HEK293 (cell line): ENCODE measurements around the gene QARS1.

Experiments used
- ATF2 ChIP-seq: fragments of 450-650 bp; formaldehyde crosslinking; IDR thresholded peaks from 2 replicates; pipeline ENCODE4 v1.5.1; 2016; ENCODE audit warnings: missing biosample characterization, missing genetic modification characterization, low read depth
- HIC1 ChIP-seq: fragments of 450-650 bp; formaldehyde crosslinking; IDR thresholded peaks from 2 replicates; pipeline ENCODE4 v1.5.1; 2016; ENCODE audit warnings: missing biosample characterization, missing genetic modification characterization
- KLF9 ChIP-seq: fragments of 450-650 bp; formaldehyde crosslinking; IDR thresholded peaks from 2 replicates; pipeline ENCODE4 v1.5.1; 2016; ENCODE audit warnings: missing biosample characterization, missing genetic modification characterization, low read depth
- OSR2 ChIP-seq: fragments of 450-650 bp; formaldehyde crosslinking; IDR thresholded peaks from 2 replicates; pipeline ENCODE4 v1.5.1; 2016; ENCODE audit warnings: missing biosample characterization, missing genetic modification characterization
- OVOL3 ChIP-seq: fragments of 450-650 bp; formaldehyde crosslinking; IDR thresholded peaks from 2 replicates; pipeline ENCODE4 v1.5.1; 2016; ENCODE audit warnings: missing biosample characterization, missing genetic modification characterization
- REPIN1 ChIP-seq: fragments of 450-650 bp; formaldehyde crosslinking; IDR thresholded peaks from 2 replicates; pipeline ENCODE4 v1.5.1; 2017; ENCODE audit warnings: missing biosample characterization, missing genetic modification characterization, low read depth
- SETDB1 ChIP-seq: IDR thresholded peaks from one replicate; pipeline ENCODE4 v1.6.1; 2017; ENCODE audit warnings: mild to moderate bottlenecking, low read length, moderate library complexity, mixed read lengths; ENCODE audit not compliant: insufficient read length
- ZBTB10 ChIP-seq: fragments of 450-650 bp; formaldehyde crosslinking; IDR thresholded peaks from 2 replicates; pipeline ENCODE4 v1.5.1; 2016; ENCODE audit warnings: missing biosample characterization, missing genetic modification characterization
- ZBTB11 ChIP-seq: fragments of 450-650 bp; formaldehyde crosslinking; conservative IDR thresholded peaks from 2 replicates; pipeline ENCODE4 v1.5.1; 2016; ENCODE audit warnings: low read depth, missing biosample characterization, missing genetic modification characterization
- ZBTB8A ChIP-seq: fragments of 450-650 bp; formaldehyde crosslinking; IDR thresholded peaks from 2 replicates; pipeline ENCODE4 v1.5.1; 2016; ENCODE audit warnings: missing biosample characterization, missing genetic modification characterization
- ZFP69B ChIP-seq: fragments of 450-650 bp; formaldehyde crosslinking; IDR thresholded peaks from 2 replicates; pipeline ENCODE4 v1.5.1; 2016; ENCODE audit warnings: missing biosample characterization, missing genetic modification characterization
- ZNF112 ChIP-seq: fragments of 450-650 bp; formaldehyde crosslinking; IDR thresholded peaks from 2 replicates; pipeline ENCODE4 v1.5.0; 2017; ENCODE audit warnings: missing biosample characterization, missing genetic modification characterization
- ZNF174 ChIP-seq: fragments of 450-650 bp; formaldehyde crosslinking; IDR thresholded peaks from 2 replicates; pipeline ENCODE4 v1.5.0; 2017; ENCODE audit warnings: missing biosample characterization, mild to moderate bottlenecking, missing genetic modification characterization
- ZNF239 ChIP-seq: fragments of 450-650 bp; formaldehyde crosslinking; IDR thresholded peaks from 2 replicates; pipeline ENCODE4 v1.5.1; 2016; ENCODE audit warnings: missing biosample characterization, missing genetic modification characterization
- ZNF37A ChIP-seq: fragments of 450-650 bp; IDR thresholded peaks from 2 replicates; pipeline ENCODE4 v1.5.1; 2018; ENCODE audit warnings: missing biosample characterization, missing genetic modification characterization
- ZNF391 ChIP-seq: fragments of 450-650 bp; formaldehyde crosslinking; IDR thresholded peaks from 2 replicates; pipeline ENCODE4 v1.5.1; 2016; ENCODE audit warnings: low read depth, missing biosample characterization, missing genetic modification characterization, borderline replicate concordance
- ZNF48 ChIP-seq: fragments of 450-650 bp; formaldehyde crosslinking; IDR thresholded peaks from 2 replicates; pipeline ENCODE4 v1.5.1; 2016; ENCODE audit warnings: missing biosample characterization, missing genetic modification characterization
- ZNF544 ChIP-seq: fragments of 450-650 bp; formaldehyde crosslinking; IDR thresholded peaks from 2 replicates; pipeline ENCODE4 v1.5.0; 2017; ENCODE audit warnings: missing biosample characterization, missing genetic modification characterization
- ZNF558 ChIP-seq: fragments of 450-650 bp; formaldehyde crosslinking; IDR thresholded peaks from 2 replicates; pipeline ENCODE4 v1.5.1; 2016; ENCODE audit warnings: missing biosample characterization, missing genetic modification characterization
- ZNF561 ChIP-seq: fragments of 450-650 bp; IDR thresholded peaks from 2 replicates; pipeline ENCODE4 v1.5.1; 2018; ENCODE audit warnings: missing biosample characterization, missing genetic modification characterization, borderline replicate concordance
- ZNF585B ChIP-seq: fragments of 450-650 bp; formaldehyde crosslinking; IDR thresholded peaks from 2 replicates; pipeline ENCODE4 v1.5.1; 2016; ENCODE audit warnings: missing biosample characterization, missing genetic modification characterization
- ZSCAN4 ChIP-seq: fragments of 450-650 bp; formaldehyde crosslinking; IDR thresholded peaks from 2 replicates; pipeline ENCODE4 v1.5.1; 2017; ENCODE audit warnings: missing biosample characterization, missing genetic modification characterization
- TF ChIP-seq, protein P1 (sequence below): fragments of 450-650 bp; formaldehyde crosslinking; IDR thresholded peaks from 2 replicates; pipeline ENCODE4 v1.5.1; 2016; ENCODE audit warnings: missing biosample characterization, missing genetic modification characterization
- TF ChIP-seq, protein P2 (sequence below): fragments of 450-650 bp; formaldehyde crosslinking; IDR thresholded peaks from 2 replicates; pipeline ENCODE4 v1.5.1; 2017; ENCODE audit warnings: missing biosample characterization, missing genetic modification characterization

Gene QARS1

DNA sequence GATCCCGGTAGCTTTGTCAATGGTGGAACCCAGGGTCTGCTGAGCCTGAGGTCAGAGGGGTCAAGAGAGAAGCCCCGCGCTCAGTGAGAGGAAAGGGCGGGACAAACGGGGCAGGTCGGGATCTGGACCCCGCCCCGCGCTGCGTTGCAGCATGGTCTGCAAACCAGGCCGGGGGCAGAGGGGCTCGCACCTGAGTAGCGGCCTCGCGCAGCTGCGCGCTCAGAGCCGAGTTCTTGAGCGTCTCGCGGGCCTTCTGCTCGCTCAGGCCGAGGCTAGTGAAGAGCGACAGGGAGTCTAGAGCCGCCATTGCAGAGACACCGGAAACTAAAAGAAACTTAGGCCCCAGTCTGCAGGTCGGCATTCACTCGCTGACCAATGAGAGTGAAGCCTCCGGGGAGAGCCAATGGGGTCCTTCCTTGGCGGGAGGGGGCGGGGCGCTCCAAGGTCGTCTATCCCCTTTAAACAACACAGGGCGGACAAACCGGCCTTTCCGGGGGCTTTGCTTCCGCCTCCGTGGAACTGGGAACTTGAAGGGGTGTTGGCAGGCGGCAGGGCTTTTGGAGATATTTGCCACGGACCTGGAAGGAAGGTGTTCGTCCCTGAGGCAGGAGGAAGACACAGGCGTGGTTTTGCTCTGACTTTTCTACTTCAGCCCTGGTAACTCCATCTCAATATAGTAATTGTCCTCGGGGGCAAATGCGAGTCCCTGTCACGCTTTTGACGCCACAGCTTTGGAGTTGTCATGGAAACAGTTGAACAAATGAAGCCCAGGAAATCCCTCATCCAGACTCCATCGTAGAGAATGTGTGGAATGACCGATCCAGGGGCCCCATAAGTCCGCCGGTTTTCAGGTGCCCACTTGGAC, at the start of gene QARS1 (continued):
- TF ChIP-seq ZBTB10 (no peak), OVOL3 (tag by site-specific recombination) (no peak), ZNF112 (tag by site-specific recombination) (no peak), ZNF174 (tag by site-specific recombination) (no peak), ZSCAN4 (tag by site-specific recombination) (no peak), ZBTB8A (tag by site-specific recombination) (no peak), ZNF37A (tag by site-specific recombination) (no peak), KLF9 (tag by site-specific recombination) (peak; percentile 44; the same call in 1 of the 2 replicates), ZNF544 (tag by site-specific recombination) (no peak), REPIN1 (tag by site-specific recombination) (no peak), ZNF239 (tag by site-specific recombination) (no peak), ZNF558 (tag by site-specific recombination) (no peak), ZBTB11 (tag by site-specific recombination) (peak; percentile 60), ZNF561 (no peak), ATF2 (tag by site-specific recombination) (no peak), ZFP69B (tag by site-specific recombination) (no peak), HIC1 (no peak), SETDB1 (no peak), ZNF585B (tag by site-specific recombination) (no peak), ZNF391 (tag by site-specific recombination) (no peak), OSR2 (tag by site-specific recombination) (no peak), ZNF48 (tag by site-specific recombination) (no peak)
- TF ChIP-seq, protein P1, sequence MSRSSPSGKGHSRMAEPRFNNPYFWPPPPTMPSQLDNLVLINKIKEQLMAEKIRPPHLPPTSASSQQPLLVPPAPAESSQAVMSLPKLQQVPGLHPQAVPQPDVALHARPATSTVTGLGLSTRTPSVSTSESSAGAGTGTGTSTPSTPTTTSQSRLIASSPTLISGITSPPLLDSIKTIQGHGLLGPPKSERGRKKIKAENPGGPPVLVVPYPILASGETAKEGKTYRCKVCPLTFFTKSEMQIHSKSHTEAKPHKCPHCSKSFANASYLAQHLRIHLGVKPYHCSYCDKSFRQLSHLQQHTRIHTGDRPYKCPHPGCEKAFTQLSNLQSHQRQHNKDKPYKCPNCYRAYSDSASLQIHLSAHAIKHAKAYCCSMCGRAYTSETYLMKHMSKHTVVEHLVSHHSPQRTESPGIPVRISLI (tag by site-specific recombination), result peak; percentile 89
- TF ChIP-seq, protein P2, sequence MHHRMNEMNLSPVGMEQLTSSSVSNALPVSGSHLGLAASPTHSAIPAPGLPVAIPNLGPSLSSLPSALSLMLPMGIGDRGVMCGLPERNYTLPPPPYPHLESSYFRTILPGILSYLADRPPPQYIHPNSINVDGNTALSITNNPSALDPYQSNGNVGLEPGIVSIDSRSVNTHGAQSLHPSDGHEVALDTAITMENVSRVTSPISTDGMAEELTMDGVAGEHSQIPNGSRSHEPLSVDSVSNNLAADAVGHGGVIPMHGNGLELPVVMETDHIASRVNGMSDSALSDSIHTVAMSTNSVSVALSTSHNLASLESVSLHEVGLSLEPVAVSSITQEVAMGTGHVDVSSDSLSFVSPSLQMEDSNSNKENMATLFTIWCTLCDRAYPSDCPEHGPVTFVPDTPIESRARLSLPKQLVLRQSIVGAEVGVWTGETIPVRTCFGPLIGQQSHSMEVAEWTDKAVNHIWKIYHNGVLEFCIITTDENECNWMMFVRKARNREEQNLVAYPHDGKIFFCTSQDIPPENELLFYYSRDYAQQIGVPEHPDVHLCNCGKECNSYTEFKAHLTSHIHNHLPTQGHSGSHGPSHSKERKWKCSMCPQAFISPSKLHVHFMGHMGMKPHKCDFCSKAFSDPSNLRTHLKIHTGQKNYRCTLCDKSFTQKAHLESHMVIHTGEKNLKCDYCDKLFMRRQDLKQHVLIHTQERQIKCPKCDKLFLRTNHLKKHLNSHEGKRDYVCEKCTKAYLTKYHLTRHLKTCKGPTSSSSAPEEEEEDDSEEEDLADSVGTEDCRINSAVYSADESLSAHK (tag by site-specific recombination), result peak; percentile 67
